Nephron progenitor cell (in vitro differentiated cells): ENCODE data around the gene KDM3B.

Experiments used
- DNase-seq: peaks from one replicate; pipeline ENCODE4 v3.0.0; 2021
- H3K27ac Mint-ChIP-seq: 2 replicates; pipeline ENCODE4 v1.8.0; 2021; ENCODE audit warnings: mild to moderate bottlenecking, moderate library complexity, mixed read lengths
- H3K27me3 Mint-ChIP-seq: 2 replicates; pipeline ENCODE4 v1.8.0; 2021; ENCODE audit warnings: mild to moderate bottlenecking, low read depth, mixed read lengths; ENCODE audit not compliant: poor library complexity
- H3K36me3 Mint-ChIP-seq: 2 replicates; pipeline ENCODE4 v1.8.0; 2021; ENCODE audit warnings: low read depth, mixed read lengths
- H3K4me1 Mint-ChIP-seq: 2 replicates; pipeline ENCODE4 v1.8.0; 2021; ENCODE audit warnings: mixed read lengths
- H3K4me3 Mint-ChIP-seq: 2 replicates; pipeline ENCODE4 v1.8.0; 2021; ENCODE audit warnings: mild to moderate bottlenecking, moderate library complexity, mixed read lengths
- H3K9me3 Mint-ChIP-seq: 2 replicates; pipeline ENCODE4 v1.8.0; 2021; ENCODE audit warnings: mild to moderate bottlenecking, moderate library complexity, mixed read lengths
- TF ChIP-seq, protein P1 (sequence below): fragments of 200-600 bp; sonication (generic); IDR thresholded peaks from 2 replicates; pipeline ENCODE4 v1.5.0; 2021; ENCODE audit warnings: antibody characterized with exemption

Gene KDM3B

DNA sequence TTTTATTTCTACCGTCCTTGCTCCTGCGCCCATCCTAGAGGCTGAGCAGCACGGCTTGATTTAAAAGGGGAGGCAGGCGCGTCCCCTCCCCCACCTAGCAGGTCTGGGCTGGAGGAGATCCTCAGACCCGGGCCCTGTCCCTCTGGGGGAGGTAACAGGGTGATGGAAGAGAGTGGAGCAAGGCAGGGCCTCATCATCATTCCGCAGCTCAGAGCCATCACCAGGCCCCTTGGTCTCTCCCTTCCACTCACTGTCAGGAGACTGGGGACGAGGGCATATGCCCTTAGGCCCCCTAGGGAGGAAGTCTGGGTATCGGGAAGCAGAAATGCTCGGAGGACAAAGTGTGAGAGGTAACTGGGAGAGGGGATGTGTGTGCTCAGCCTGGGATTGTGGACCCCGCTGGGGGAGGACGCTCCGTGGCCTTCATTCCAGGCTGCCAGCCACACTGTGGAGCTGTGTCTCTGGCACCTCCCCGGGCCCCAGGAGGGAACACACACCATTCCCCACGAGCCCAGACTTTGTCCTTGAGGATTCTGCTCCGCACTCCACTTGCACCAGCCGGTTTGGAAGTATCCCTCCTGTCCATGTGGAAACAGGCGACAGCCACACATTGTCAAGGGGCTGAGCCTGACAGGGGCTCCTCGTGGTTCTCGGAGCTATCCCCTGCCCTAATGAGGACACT, 87.1 kb downstream of the KDM3B start:
- peak overlapping the region; percentile 79 for H3K27ac Mint-ChIP-seq

DNA sequence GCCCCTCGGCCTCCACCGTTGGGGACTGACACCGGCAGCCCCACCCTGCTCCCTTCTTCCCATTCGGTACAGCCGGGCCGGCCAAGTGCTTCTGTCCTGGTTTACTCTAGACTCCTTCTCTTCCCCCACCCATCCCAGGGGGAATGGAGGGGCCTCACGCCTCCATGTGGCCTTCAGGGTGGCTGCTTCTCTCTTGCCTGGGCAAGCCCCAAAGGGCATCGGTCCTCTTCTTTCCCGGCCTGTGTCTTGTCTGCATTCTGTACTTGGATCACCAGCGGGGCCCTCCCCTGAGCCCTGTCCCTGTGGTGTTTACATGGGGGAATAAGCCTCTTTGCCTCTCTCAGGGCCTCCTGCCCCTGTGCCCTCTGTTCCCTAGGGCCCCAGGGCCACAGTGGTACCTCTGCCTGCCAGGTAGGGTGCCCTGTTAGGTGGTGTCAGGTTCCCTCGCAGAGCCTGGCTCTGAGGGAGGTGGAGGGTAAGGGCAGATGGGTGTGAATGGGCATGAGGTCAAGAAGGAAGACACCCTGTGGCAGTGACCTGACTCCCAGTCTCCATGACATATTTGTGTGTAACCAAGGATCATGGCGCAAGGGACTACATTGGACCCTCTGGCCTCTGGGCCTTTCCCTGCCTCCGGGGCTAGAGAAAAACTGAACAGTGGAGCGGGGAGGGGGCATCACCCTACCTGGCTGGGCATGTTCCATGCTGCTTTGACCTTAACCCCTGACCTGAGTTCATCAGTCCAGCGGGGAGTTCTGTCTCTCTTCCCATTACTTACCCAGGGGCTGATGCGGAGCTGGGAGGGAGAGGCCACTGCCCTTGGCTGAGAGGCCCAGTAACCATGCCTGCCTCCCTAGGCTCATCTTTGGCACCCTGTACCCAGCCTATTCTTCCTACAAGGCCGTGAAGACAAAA, 87.9 kb downstream of the KDM3B start:
- no peak overlapping the region for H3K27ac Mint-ChIP-seq
- TF ChIP-seq, protein P1, sequence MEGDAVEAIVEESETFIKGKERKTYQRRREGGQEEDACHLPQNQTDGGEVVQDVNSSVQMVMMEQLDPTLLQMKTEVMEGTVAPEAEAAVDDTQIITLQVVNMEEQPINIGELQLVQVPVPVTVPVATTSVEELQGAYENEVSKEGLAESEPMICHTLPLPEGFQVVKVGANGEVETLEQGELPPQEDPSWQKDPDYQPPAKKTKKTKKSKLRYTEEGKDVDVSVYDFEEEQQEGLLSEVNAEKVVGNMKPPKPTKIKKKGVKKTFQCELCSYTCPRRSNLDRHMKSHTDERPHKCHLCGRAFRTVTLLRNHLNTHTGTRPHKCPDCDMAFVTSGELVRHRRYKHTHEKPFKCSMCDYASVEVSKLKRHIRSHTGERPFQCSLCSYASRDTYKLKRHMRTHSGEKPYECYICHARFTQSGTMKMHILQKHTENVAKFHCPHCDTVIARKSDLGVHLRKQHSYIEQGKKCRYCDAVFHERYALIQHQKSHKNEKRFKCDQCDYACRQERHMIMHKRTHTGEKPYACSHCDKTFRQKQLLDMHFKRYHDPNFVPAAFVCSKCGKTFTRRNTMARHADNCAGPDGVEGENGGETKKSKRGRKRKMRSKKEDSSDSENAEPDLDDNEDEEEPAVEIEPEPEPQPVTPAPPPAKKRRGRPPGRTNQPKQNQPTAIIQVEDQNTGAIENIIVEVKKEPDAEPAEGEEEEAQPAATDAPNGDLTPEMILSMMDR = no peak

More for the DNA sequence above, 87.1 kb downstream of the KDM3B start:
- Mint-ChIP-seq H3K36me3 (peaks cover 25% of the 10 kb centered on the region), H3K4me3 (peak overlapping the region; percentile 87), H3K4me1 (peaks cover 52% of the 10 kb centered on the region), H3K9me3 (no peaks in the 10 kb centered on the region), H3K27me3 (no peaks in the 10 kb centered on the region)
- peak; percentile 37 for DNase-seq
- TF ChIP-seq, protein P1 = no peak

DNA sequence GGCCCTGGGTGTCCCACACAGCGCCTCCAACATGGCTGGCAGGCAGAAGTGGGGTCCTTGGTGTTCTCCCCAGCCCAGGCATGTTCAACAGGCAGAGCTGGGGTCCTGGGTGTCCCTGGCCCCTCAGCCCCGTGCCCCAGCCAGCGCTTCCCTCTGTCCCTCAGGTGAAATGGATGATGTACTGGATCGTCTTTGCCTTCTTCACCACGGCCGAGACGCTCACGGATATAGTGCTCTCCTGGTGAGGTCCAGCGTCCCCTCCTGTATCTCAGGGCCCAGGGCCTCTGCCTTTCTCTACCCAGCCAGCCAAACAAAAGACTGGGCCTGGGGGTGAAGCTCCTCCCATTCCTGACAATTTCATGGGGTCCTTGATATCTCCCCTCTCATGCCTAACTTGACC, 88.7 kb downstream of the KDM3B start:
- peaks cover 10% of the 10 kb centered on the region for H3K36me3 Mint-ChIP-seq
- H3K4me1 Mint-ChIP-seq = peaks cover 54% of the 10 kb centered on the region
- H3K4me3 Mint-ChIP-seq = peak overlapping the region; percentile 52
- H3K9me3 Mint-ChIP-seq = no peaks in the 10 kb centered on the region
- H3K27me3 Mint-ChIP-seq = no peaks in the 10 kb centered on the region
- no peak for DNase-seq
- TF ChIP-seq, protein P1 = no peak
- no peak overlapping the region for H3K27ac Mint-ChIP-seq

More for the DNA sequence above, 87.9 kb downstream of the KDM3B start:
- no peak for DNase-seq
- Mint-ChIP-seq H3K36me3 (peaks cover 17% of the 10 kb centered on the region), H3K4me3 (peak overlapping the region; percentile 87), H3K9me3 (no peaks in the 10 kb centered on the region), H3K27me3 (no peaks in the 10 kb centered on the region), H3K4me1 (peaks cover 54% of the 10 kb centered on the region)

DNA sequence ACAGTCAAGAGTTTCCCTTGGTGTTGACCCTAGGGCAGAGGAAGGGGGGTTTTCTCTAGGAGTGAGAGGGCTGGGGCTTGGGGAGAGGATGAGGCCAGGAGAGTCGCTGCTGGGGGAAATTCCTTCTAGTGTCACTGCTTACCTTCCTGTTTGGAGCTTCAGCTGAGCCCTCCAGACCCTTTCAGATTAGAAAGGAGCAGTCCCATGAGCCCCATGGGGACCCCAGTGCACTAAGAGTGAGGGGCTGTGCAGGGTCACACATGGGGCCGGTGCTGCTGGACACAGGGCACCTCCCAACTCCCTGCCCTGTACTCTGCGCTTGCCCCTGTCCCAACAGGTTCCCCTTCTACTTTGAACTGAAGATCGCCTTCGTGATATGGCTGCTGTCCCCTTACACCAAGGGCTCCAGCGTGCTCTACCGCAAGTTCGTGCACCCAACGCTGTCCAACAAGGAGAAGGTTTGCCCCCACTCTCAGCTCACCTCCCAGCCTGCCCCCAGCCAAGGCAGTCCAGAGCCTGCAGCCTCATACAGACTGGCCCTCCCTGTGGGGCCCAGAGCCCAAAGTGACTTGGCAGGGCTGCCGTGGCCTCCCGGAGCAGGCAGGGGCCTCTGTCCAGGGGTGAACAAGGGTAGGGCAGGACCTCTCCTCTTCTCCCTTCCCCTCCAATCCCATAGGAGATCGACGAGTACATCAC, 91.7 kb downstream of the KDM3B start:
- Mint-ChIP-seq H3K27ac (no peak overlapping the region), H3K4me3 (no peak overlapping the region), H3K36me3 (peaks cover 5% of the 10 kb centered on the region), H3K4me1 (peaks cover 51% of the 10 kb centered on the region), H3K27me3 (peaks cover 4% of the 10 kb centered on the region), H3K9me3 (no peaks in the 10 kb centered on the region)
- TF ChIP-seq, protein P1 = no peak
- DNase-seq = no peak

DNA sequence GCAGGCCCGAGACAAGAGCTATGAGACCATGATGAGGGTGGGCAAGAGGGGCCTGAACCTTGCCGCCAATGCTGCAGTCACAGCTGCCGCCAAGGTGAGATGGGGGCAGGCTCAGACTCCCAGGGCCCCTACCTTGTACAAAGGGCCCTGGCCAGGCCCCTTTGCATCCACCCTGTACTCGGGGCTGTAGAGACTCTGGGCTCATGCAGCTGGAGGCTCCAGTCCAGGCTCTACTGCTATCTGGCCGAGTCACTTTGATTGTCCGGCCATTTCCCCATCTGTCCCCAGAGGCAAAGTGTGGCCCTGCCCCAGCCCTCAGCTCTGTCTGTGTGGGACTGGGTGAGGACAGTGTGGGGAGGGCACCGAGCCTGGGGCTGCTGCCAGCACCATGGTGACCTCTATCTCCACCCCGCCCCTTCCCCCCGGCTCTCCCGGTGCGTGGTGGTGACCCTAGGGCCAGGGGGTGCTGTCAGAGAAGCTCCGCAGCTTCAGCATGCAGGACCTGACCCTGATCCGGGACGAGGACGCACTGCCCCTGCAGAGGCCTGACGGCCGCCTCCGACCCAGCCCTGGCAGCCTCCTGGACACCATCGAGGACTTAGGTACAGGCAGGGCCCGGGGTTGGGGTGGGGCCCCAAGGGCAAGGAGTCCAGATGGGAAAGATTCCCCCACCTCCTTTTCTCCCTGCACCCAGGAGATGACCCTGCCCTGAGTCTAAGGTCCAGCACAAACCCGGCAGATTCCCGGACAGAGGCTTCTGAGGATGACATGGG, 92.5 kb downstream of the KDM3B start:
- H3K36me3 Mint-ChIP-seq = peaks cover 5% of the 10 kb centered on the region
- no peak for DNase-seq
- H3K4me1 Mint-ChIP-seq = peaks cover 51% of the 10 kb centered on the region
- peaks cover 4% of the 10 kb centered on the region for H3K27me3 Mint-ChIP-seq
- H3K9me3 Mint-ChIP-seq = no peaks in the 10 kb centered on the region
- H3K4me3 Mint-ChIP-seq = no peak overlapping the region
- TF ChIP-seq, protein P1 = no peak
- no peak overlapping the region for H3K27ac Mint-ChIP-seq
